Natural killer cell (primary cell): ENCODE results near the gene AP1G2. TPM values are rescaled to one million over a fixed set of nuclear protein-coding genes. Genes with fewer than 3 reads are reported as not detected.

Source experiments
- ATAC-seq, 3 donors: fragments of 150-1000 bp in 2 of 3; fragments of 200-7000 bp in 1 of 3; cut with Tn5 transposase; 1 replicate in 1 of 3; 2 replicates in 2 of 3; pipeline ENCODE4 v1.10.0; 2021; ENCODE audit warnings: mild to moderate bottlenecking in 2 of 3, moderate library complexity in 2 of 3
- DNase-seq, 2 donors: peaks; one replicate each; pipeline versions ENCODE4 v3.0.0 to v3.0.0-alpha.2; 2013 to 2021; ENCODE audit warnings: mixed read lengths in 1 of 2
- H3K27ac ChIP-seq: one replicate; pipeline ENCODE4 v1.5.1; 2013; ENCODE audit warnings: mild to moderate bottlenecking, low read length
- H3K27me3 ChIP-seq: one replicate; pipeline ENCODE4 v1.6.1; 2013; ENCODE audit warnings: low read length; ENCODE audit not compliant: control insufficient read depth, insufficient read depth
- H3K36me3 ChIP-seq: one replicate; pipeline ENCODE4 v1.6.1; 2013; ENCODE audit warnings: low read length; ENCODE audit not compliant: control insufficient read depth, insufficient read depth
- H3K4me1 ChIP-seq: one replicate; pipeline ENCODE4 v1.6.1; 2013; ENCODE audit warnings: low read length; ENCODE audit not compliant: control insufficient read depth, insufficient read depth
- H3K4me3 ChIP-seq: one replicate; pipeline ENCODE4 v1.5.1; 2013; ENCODE audit warnings: low read length
- H3K9me3 ChIP-seq: one replicate; pipeline ENCODE4 v1.6.1; 2013; ENCODE audit warnings: low read length; ENCODE audit not compliant: control insufficient read depth, insufficient read depth
- H3K27ac Mint-ChIP-seq, 2 donors: one replicate each; pipeline ENCODE4 v1.8.0; 2022; ENCODE audit warnings: mild to moderate bottlenecking in 2 of 2, mixed read lengths in 2 of 2, moderate library complexity in 1 of 2
- H3K27me3 Mint-ChIP-seq, 2 donors: one replicate each; pipeline ENCODE4 v1.8.0; 2022; ENCODE audit warnings: low read depth in 2 of 2, mixed read lengths in 2 of 2
- H3K36me3 Mint-ChIP-seq: one replicate; pipeline ENCODE4 v1.8.0; 2022; ENCODE audit warnings: mixed read lengths
- H3K4me1 Mint-ChIP-seq, 2 donors: one replicate each; pipeline ENCODE4 v1.8.0; 2022; ENCODE audit warnings: mixed read lengths in 2 of 2
- H3K4me3 Mint-ChIP-seq: one replicate; pipeline ENCODE4 v1.8.0; 2022; ENCODE audit warnings: mild to moderate bottlenecking, moderate library complexity, mixed read lengths
- H3K9me3 Mint-ChIP-seq, 2 donors: one replicate each; pipeline ENCODE4 v1.8.0; 2022; ENCODE audit warnings: mixed read lengths in 2 of 2
- CTCF ChIP-seq: fragments of 200-600 bp; IDR thresholded peaks from one replicate; pipeline ENCODE4 v1.8.0; 2022; ENCODE audit warnings: antibody characterized with exemption
- WGBS: methylation state at CpG from one replicate; pipeline ENCODE4 v1.1.7; 2013; ENCODE audit warnings: missing lambda C conversion rate; ENCODE audit not compliant: insufficient coverage; 5-methylcytosine and 5-hydroxymethylcytosine counted together
- intact Hi-C: fragments of 100-400 bp; cut with micrococcal nuclease; formaldehyde crosslinking; loops from one replicate; pipeline ENCODE4 v1.14.2; 2022
- total RNA-seq, 4 donors: library from RNA; stranded (reverse); fragments of 120-200 nt in 1 of 4; gene quantifications; one replicate each; pipeline versions ENCODE4 v1.2.3 to v1.2.4, GENCODE V29; 2013 to 2022

Gene AP1G2
- total RNA-seq, 3 donors from 2014 or later (not counting 1 experiment from before 2014, with no cell fraction given), result 219 to 296 (median 259) TPM

- Mint-ChIP-seq H3K4me1 (peaks cover 28 to 29% of the 10 kb centered on the region in 2 donors), H3K36me3 (no peaks in the 10 kb centered on the region), H3K4me3 (no peak overlapping the region), H3K27me3 (peaks cover 2 to 5% of the 10 kb centered on the region in 2 donors), H3K27ac (no peak overlapping the region), H3K9me3 (peaks cover 0 to 3% of the 10 kb centered on the region in 2 donors)
- DNase-seq (no peak), ATAC-seq (no peak)
- H3K27ac ChIP-seq, result no peak overlapping the region
- intact Hi-C loops, result no loop called here
- no peaks in the 10 kb centered on the region for H3K36me3 ChIP-seq
- no peak overlapping the region for H3K4me3 ChIP-seq
- peaks cover 25% of the 10 kb centered on the region for H3K4me1 ChIP-seq
- WGBS, result 88% methylated on average over 5 of the region's 6 CpGs
- H3K27me3 ChIP-seq, result no peaks in the 10 kb centered on the region
- H3K9me3 ChIP-seq, result no peaks in the 10 kb centered on the region
- TF ChIP-seq CTCF, result no peak
Measured at GRCh38 chr14:23613242-23614070, 45.9 kb upstream of the AP1G2 start.

- Mint-ChIP-seq H3K4me1 (peaks cover 28 to 29% of the 10 kb centered on the region in 2 donors), H3K36me3 (no peaks in the 10 kb centered on the region), H3K27me3 (no peaks in the 10 kb centered on the region), H3K9me3 (peaks cover 0 to 3% of the 10 kb centered on the region in 2 donors), H3K27ac (no peak overlapping the region), H3K4me3 (no peak overlapping the region)
- DNase-seq (no peak), ATAC-seq (no peak)
- no peak for TF ChIP-seq CTCF
- Histone ChIP-seq H3K27ac (no peak overlapping the region), H3K9me3 (no peaks in the 10 kb centered on the region), H3K27me3 (no peaks in the 10 kb centered on the region), H3K36me3 (no peaks in the 10 kb centered on the region), H3K4me1 (peaks cover 25% of the 10 kb centered on the region), H3K4me3 (no peak overlapping the region)
- 92% methylated on average over 1 of the region's 1 CpG for WGBS
- intact Hi-C loops, result no loop called here
Measured at GRCh38 chr14:23612802-23613201, 45.2 kb upstream of the AP1G2 start.

GRCh38 chr14:23612354-23612732 is 44.8 kb upstream of the AP1G2 start:
- TF ChIP-seq CTCF, result no peak
- Mint-ChIP-seq H3K27me3 (peaks cover 0 to 1% of the 10 kb centered on the region in 2 donors), H3K9me3 (peaks cover 0 to 3% of the 10 kb centered on the region in 2 donors), H3K27ac (no peak overlapping the region), H3K36me3 (no peaks in the 10 kb centered on the region), H3K4me1 (peaks cover 28 to 29% of the 10 kb centered on the region in 2 donors), H3K4me3 (no peak overlapping the region)
- ATAC-seq, result no peak
- Histone ChIP-seq H3K27ac (no peak overlapping the region), H3K9me3 (no peaks in the 10 kb centered on the region), H3K4me3 (no peak overlapping the region), H3K4me1 (peaks cover 25% of the 10 kb centered on the region), H3K27me3 (no peaks in the 10 kb centered on the region), H3K36me3 (no peaks in the 10 kb centered on the region)
- WGBS, result 95% methylated on average over 4 of the region's 4 CpGs
- intact Hi-C loops, result no loop called here
- no peak for DNase-seq
